ENCODE measurements around the gene AMDHD2.

The AMDHD2 gene

GRCh38 chr16:2532494-2533141, 12.4 kb downstream of the AMDHD2 start:
- peak overlapping the region; percentile 44 for H3K4me3 ChIP-seq (ENCODE audit: low read depth, low read length)
- H3K36me3 ChIP-seq (ENCODE audit: control insufficient read depth in 2 of 2, insufficient read depth in 1 of 2, low read length in 2 of 2), result peaks cover 0 to 34% of the 10 kb centered on the region in 2 experiments; a peak in 1 of 3 replicates
- peaks cover 3% of the 10 kb centered on the region; the same call in 1 of the 2 replicates for H3K4me1 ChIP-seq (ENCODE audit: control insufficient read depth, insufficient read depth, low read length)
- POLR2A ChIA-PET, result interaction anchor here (0.8 to 3.6 kb wide), 7 partner anchors 13 to 378 kb away, joined by 3 to 25 read pairs (median 4); partner anchors contain the start of genes AMDHD2, ATP6V0C, DNASE1L2 and ECI1
- CTCF ChIA-PET, result interaction anchor here (0.5 kb wide), 1 partner anchor 8 kb away, joined by 3 read pairs; no protein-coding TSS in a partner anchor
- H3K27ac ChIP-seq (ENCODE audit: extremely low read depth, low read depth, low read length), result peak overlapping the region; percentile 28; the same call in 1 of the 2 replicates
- H3K9me3 ChIP-seq (ENCODE audit: control insufficient read depth, insufficient read depth, low read depth, low read length), result no peaks in the 10 kb centered on the region
- TF ChIP-seq ZIC2 (tag by site-specific recombination; IDR thresholded peaks at IDR 0.05) (peak; percentile 72), SP7 (tag by site-specific recombination; IDR thresholded peaks at IDR 0.05) (peak; percentile 14; the same call in 1 of the 2 replicates), GLIS1 (tag by site-specific recombination; IDR thresholded peaks at IDR 0.05) (peak; percentile 82), ZNF501 (tag by site-specific recombination; IDR thresholded peaks at IDR 0.05) (0 out of 2 replicates have a peak, but pooled peaks have one; percentile 15), KLF9 (tag by site-specific recombination; IDR thresholded peaks at IDR 0.05; ENCODE audit: low read depth) (peak; percentile 24; the same call in 1 of the 2 replicates), IKZF3 (tag by site-specific recombination; IDR thresholded peaks at IDR 0.05) (peak; percentile 74), ZNF24 (tag by site-specific recombination; IDR thresholded peaks at IDR 0.05) (0 out of 2 replicates have a peak, but pooled peaks have one; percentile 16), ZNF398 (tag by site-specific recombination; IDR thresholded peaks at IDR 0.05) (peak; percentile 17; the same call in 1 of the 2 replicates), SP2 (tag by site-specific recombination; IDR thresholded peaks at IDR 0.05) (peak; percentile 62), KLF8 (tag by site-specific recombination; IDR thresholded peaks at IDR 0.05) (peak; percentile 71; the same call in 1 of the 2 replicates), ZNF561 (tag by site-specific recombination; IDR thresholded peaks at IDR 0.05; ENCODE audit: borderline replicate concordance) (peak; percentile 85; the same call in 1 of the 2 replicates), ZNF600 (tag by site-specific recombination; IDR thresholded peaks at IDR 0.05) (peak; percentile 95), ZFP69B (tag by site-specific recombination; IDR thresholded peaks at IDR 0.05) (0 out of 2 replicates have a peak, but pooled peaks have one; percentile 48), ZNF777 (tag by site-specific recombination; IDR thresholded peaks at IDR 0.05; ENCODE audit: borderline replicate concordance) (peak; percentile 66; the same call in 1 of the 2 replicates), ZNF423 (tag by site-specific recombination; IDR thresholded peaks at IDR 0.05) (peak; percentile 84), ELK4 (IDR thresholded peaks at IDR 0.05; ENCODE audit: borderline replicate concordance, low read depth, low read length) (no peak), HIC1 (tag by site-specific recombination; IDR thresholded peaks at IDR 0.05) (peak; percentile 89), ZNF121 (tag by site-specific recombination; IDR thresholded peaks at IDR 0.05) (no peak), ZNF692 (tag by site-specific recombination; IDR thresholded peaks at IDR 0.05) (peak; percentile 48; the same call in 1 of the 2 replicates), ZNF324 (tag by site-specific recombination; IDR thresholded peaks at IDR 0.05) (no peak), GLIS2 (tag by site-specific recombination; IDR thresholded peaks at IDR 0.05) (peak; percentile 46; the same call in 1 of the 2 replicates), ZBTB17 (tag by site-specific recombination; IDR thresholded peaks at IDR 0.05) (peak; percentile 83), ZBTB11 (tag by site-specific recombination; conservative IDR thresholded peaks at IDR 0.05; ENCODE audit: low read depth) (peak; percentile 70), ZBTB8A (tag by site-specific recombination; IDR thresholded peaks at IDR 0.05) (peak; percentile 82)
- TF ChIP-seq, protein P1, sequence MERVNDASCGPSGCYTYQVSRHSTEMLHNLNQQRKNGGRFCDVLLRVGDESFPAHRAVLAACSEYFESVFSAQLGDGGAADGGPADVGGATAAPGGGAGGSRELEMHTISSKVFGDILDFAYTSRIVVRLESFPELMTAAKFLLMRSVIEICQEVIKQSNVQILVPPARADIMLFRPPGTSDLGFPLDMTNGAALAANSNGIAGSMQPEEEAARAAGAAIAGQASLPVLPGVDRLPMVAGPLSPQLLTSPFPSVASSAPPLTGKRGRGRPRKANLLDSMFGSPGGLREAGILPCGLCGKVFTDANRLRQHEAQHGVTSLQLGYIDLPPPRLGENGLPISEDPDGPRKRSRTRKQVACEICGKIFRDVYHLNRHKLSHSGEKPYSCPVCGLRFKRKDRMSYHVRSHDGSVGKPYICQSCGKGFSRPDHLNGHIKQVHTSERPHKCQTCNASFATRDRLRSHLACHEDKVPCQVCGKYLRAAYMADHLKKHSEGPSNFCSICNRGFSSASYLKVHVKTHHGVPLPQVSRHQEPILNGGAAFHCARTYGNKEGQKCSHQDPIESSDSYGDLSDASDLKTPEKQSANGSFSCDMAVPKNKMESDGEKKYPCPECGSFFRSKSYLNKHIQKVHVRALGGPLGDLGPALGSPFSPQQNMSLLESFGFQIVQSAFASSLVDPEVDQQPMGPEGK (tag by site-specific recombination; IDR thresholded peaks at IDR 0.05), result 0 out of 2 replicates have a peak, but pooled peaks have one; percentile 43
